ENCODE results near the gene GFRA1.

- TF ChIP-seq GATA3 (IDR thresholded peaks at IDR 0.05; ENCODE audit: low read depth, low read length) (no peak), GATA2 (IDR thresholded peaks at IDR 0.05; ENCODE audit: low read depth, low read length) (no peak)
Observed at GRCh38 chr10:116263870-116264655, 8.9 kb downstream of the GFRA1 start.
